Endodermal cell (in vitro differentiated cells): Measurements from ENCODE around the gene RRP9. TPM values are rescaled to one million over a fixed set of nuclear protein-coding genes. Genes with fewer than 3 reads are reported as not detected.

Experiments
- DNase-seq: peaks from one replicate; pipeline ENCODE4 v3.0.0-alpha.2; 2017
- H3K27ac ChIP-seq: 2 replicates; pipeline ENCODE4 v1.5.1; 2013; ENCODE audit warnings: mild to moderate bottlenecking, low read depth, low read length, moderate library complexity
- H3K27me3 ChIP-seq: 2 replicates; pipeline ENCODE4 v1.6.1; 2013; ENCODE audit warnings: mild to moderate bottlenecking, low read length, moderate library complexity; ENCODE audit not compliant: insufficient read depth, control insufficient read depth, poor library complexity, severe bottlenecking
- H3K36me3 ChIP-seq: 2 replicates; pipeline ENCODE4 v1.7.0; 2013; ENCODE audit warnings: mild to moderate bottlenecking, low read length, moderate library complexity; ENCODE audit not compliant: control insufficient read depth, insufficient read depth
- H3K4me1 ChIP-seq: one replicate; pipeline ENCODE4 v1.7.0; 2013; ENCODE audit warnings: low read length; ENCODE audit not compliant: control insufficient read depth, insufficient read depth
- H3K4me3 ChIP-seq: 2 replicates; pipeline ENCODE4 v1.5.1; 2013; ENCODE audit warnings: mild to moderate bottlenecking, low read length, moderate library complexity
- H3K9ac ChIP-seq: 2 replicates; pipeline ENCODE4 v1.6.1; 2013; ENCODE audit warnings: mild to moderate bottlenecking, low read length, moderate library complexity; ENCODE audit not compliant: poor library complexity, severe bottlenecking; ENCODE audit errors: extremely low read depth
- H3K9me3 ChIP-seq: 2 replicates; pipeline ENCODE4 v1.6.1; 2013; ENCODE audit warnings: mild to moderate bottlenecking, low read length, moderate library complexity; ENCODE audit not compliant: control insufficient read depth
- H3K27ac Mint-ChIP-seq: 2 replicates; pipeline ENCODE4 v1.8.0; 2020; ENCODE audit warnings: mixed read lengths
- H3K27me3 Mint-ChIP-seq: 2 replicates; pipeline ENCODE4 v1.8.0; 2021; ENCODE audit warnings: mild to moderate bottlenecking, mixed read lengths; ENCODE audit not compliant: insufficient read depth
- H3K36me3 Mint-ChIP-seq: 2 replicates; pipeline ENCODE4 v1.8.0; 2020; ENCODE audit warnings: low read depth, mixed read lengths
- H3K4me1 Mint-ChIP-seq: 2 replicates; pipeline ENCODE4 v1.8.0; 2020; ENCODE audit warnings: mixed read lengths
- H3K4me3 Mint-ChIP-seq: 2 replicates; pipeline ENCODE4 v1.8.0; 2020; ENCODE audit warnings: mild to moderate bottlenecking, moderate library complexity, mixed read lengths
- H3K9me3 Mint-ChIP-seq: 2 replicates; pipeline ENCODE4 v1.8.0; 2020; ENCODE audit warnings: mild to moderate bottlenecking, mixed read lengths
- CTCF ChIP-seq: fragments of 200-600 bp; sonication (generic); conservative IDR thresholded peaks from 2 replicates; pipeline ENCODE4 v1.5.0; 2021; ENCODE audit warnings: antibody characterized with exemption, mild to moderate bottlenecking
- WGBS, 2 experiments: methylation state at CpG; one replicate each; pipeline versions ENCODE4 v1.1.5 to v1.1.7; 2013; ENCODE audit warnings: missing lambda C conversion rate in 2 of 2, mixed read lengths in 1 of 2; ENCODE audit not compliant: insufficient coverage in 1 of 2, insufficient read length in 1 of 2; 5-methylcytosine and 5-hydroxymethylcytosine counted together
- total RNA-seq, 2 donors: library from RNA; stranded (reverse); fragmentation: NEBNext Ultra II Directional in 1 of 2; extraction: Animal tissue kit (Norgen Biotek cat#: 25700) in 1 of 2; gene quantifications; 2 replicates in 1 of 2; 3 replicates in 1 of 2; pipeline ENCODE4 v1.2.1, GENCODE V29; 2021

Gene RRP9
- total RNA-seq, 2 donors from 2014 or later = 38.6 to 89.3 TPM

- Histone ChIP-seq H3K4me3 (no peak overlapping the region), H3K27me3 (no peaks in the 10 kb centered on the region), H3K9ac (no peak overlapping the region), H3K9me3 (no peaks in the 10 kb centered on the region), H3K4me1 (no peaks in the 10 kb centered on the region), H3K27ac (no peak overlapping the region), H3K36me3 (peaks cover 20% of the 10 kb centered on the region)
- H3K27ac Mint-ChIP-seq = no peak overlapping the region
- H3K36me3 Mint-ChIP-seq = peaks cover 16% of the 10 kb centered on the region
- DNase-seq = no peak
- H3K27me3 Mint-ChIP-seq = no peaks in the 10 kb centered on the region
- no peak overlapping the region for H3K4me3 Mint-ChIP-seq
- no peak for TF ChIP-seq CTCF
- 83 to 92% methylated on average over 1 to 5 of the region's 5 CpGs for WGBS, 2 experiments
- H3K4me1 Mint-ChIP-seq = no peaks in the 10 kb centered on the region
- no peaks in the 10 kb centered on the region for H3K9me3 Mint-ChIP-seq
These were observed 14.4 kb downstream of the RRP9 start for GRCh38 chr3:51927061-51927977.

GRCh38 chr3:51921081-51921578, 20.6 kb downstream of the RRP9 start:
- no peak for DNase-seq
- Mint-ChIP-seq H3K27ac (no peak overlapping the region), H3K27me3 (no peaks in the 10 kb centered on the region), H3K9me3 (no peaks in the 10 kb centered on the region), H3K4me1 (peaks cover 7% of the 10 kb centered on the region), H3K36me3 (no peaks in the 10 kb centered on the region), H3K4me3 (no peak overlapping the region)
- WGBS, 2 experiments = 89 to 92% methylated on average over 4 to 11 of the region's 11 CpGs
- Histone ChIP-seq H3K4me1 (no peaks in the 10 kb centered on the region), H3K27ac (no peak overlapping the region), H3K36me3 (no peaks in the 10 kb centered on the region), H3K9ac (no peak overlapping the region), H3K9me3 (no peaks in the 10 kb centered on the region), H3K27me3 (no peaks in the 10 kb centered on the region), H3K4me3 (no peak overlapping the region)
- TF ChIP-seq CTCF = no peak

GRCh38 chr3:51916418-51916817, 25.3 kb downstream of the RRP9 start:
- no peak for TF ChIP-seq CTCF
- Histone ChIP-seq H3K27me3 (no peaks in the 10 kb centered on the region), H3K27ac (no peak overlapping the region), H3K4me1 (no peaks in the 10 kb centered on the region), H3K4me3 (no peak overlapping the region), H3K9me3 (no peaks in the 10 kb centered on the region), H3K36me3 (no peaks in the 10 kb centered on the region), H3K9ac (no peak overlapping the region)
- WGBS, 2 experiments = 62 to 74% methylated on average over 3 to 5 of the region's 5 CpGs
- Mint-ChIP-seq H3K4me1 (peaks cover 7% of the 10 kb centered on the region), H3K27ac (no peak overlapping the region), H3K4me3 (no peak overlapping the region), H3K9me3 (no peaks in the 10 kb centered on the region), H3K36me3 (no peaks in the 10 kb centered on the region), H3K27me3 (no peaks in the 10 kb centered on the region)
- DNase-seq = no peak
